K562 (cell line): ENCODE measurements around the gene HSD17B8. TPM values are rescaled to one million over a fixed set of nuclear protein-coding genes. Genes with fewer than 3 reads are reported as not detected.
A peak's percentile ranks its signal among the peaks of the same experiment; 100 is the strongest.

Source experiments
- CHD2 ChIP-seq: IDR thresholded peaks from 2 replicates; pipeline ENCODE4 v1.6.1; 2011; ENCODE audit warnings: low read depth, low read length
- GATAD2A ChIP-seq: fragments of 450-650 bp; IDR thresholded peaks from 2 replicates; pipeline ENCODE4 v1.6.1; 2017
- HEY1 ChIP-seq: fragments of 250-450 bp; sonication (Bioruptor Pico); IDR thresholded peaks from 2 replicates; pipeline ENCODE4 v1.5.0; 2020; ENCODE audit warnings: mild to moderate bottlenecking, moderate library complexity, borderline replicate concordance
- HNRNPK ChIP-seq: fragments of 200-400 bp; formaldehyde crosslinking; IDR thresholded peaks from one replicate; pipeline ENCODE4 v1.6.1; 2018; ENCODE audit warnings: mild to moderate bottlenecking, low read depth, low read length; ENCODE audit not compliant: poor library complexity, severe bottlenecking
- NCOA1 ChIP-seq: fragments of 450-650 bp; IDR thresholded peaks from 2 replicates; pipeline ENCODE4 v1.6.1; 2016; ENCODE audit warnings: low read depth
- NFIX ChIP-seq: fragments of 250-450 bp; sonication (Bioruptor Pico); IDR thresholded peaks from 2 replicates; pipeline ENCODE4 v1.4.0; 2020; ENCODE audit warnings: low read depth, mild to moderate bottlenecking, moderate library complexity
- PTBP1 ChIP-seq: fragments of 200-400 bp; formaldehyde crosslinking; IDR thresholded peaks from 2 replicates; pipeline ENCODE4 v1.6.1; 2017; ENCODE audit warnings: low read depth, low read length
- SIN3B ChIP-seq: fragments of 450-650 bp; IDR thresholded peaks from 2 replicates; pipeline ENCODE4 v1.6.1; 2017; ENCODE audit warnings: low read depth, mild to moderate bottlenecking, moderate library complexity
- YY1 ChIP-seq, 3 experiments: IDR thresholded peaks; 2 replicates each; pipeline ENCODE4 v1.6.1; 2011; ENCODE audit warnings: low read length in 2 of 3, mild to moderate bottlenecking in 2 of 3, moderate library complexity in 2 of 3, borderline replicate concordance in 1 of 3, control low read depth in 1 of 3, low read depth in 1 of 3; ENCODE audit not compliant: insufficient read depth in 3 of 3, insufficient replicate concordance in 2 of 3, control insufficient read depth in 1 of 3, insufficient read length in 1 of 3; ENCODE audit errors: extremely low read depth in 1 of 3
- polyA plus RNA-seq, 8 experiments: library from polyadenylated mRNA; depleted of rRNA in 4 of 8; stranded (reverse) in 5 of 8; unstranded in 3 of 8; fragments of >200 nt; fragmentation: Nextera tagmentation in 2 of 8; fragmentation: Illumina TruSeq in 1 of 8; extraction: Ambion mirVana in 2 of 8; extraction: Trizol in 1 of 8; gene quantifications; 2 replicates each; pipeline versions ENCODE4 v1.2.1 to v1.2.3, GENCODE V29; 2011 to 2014; ENCODE audit warnings: inconsistent platforms in 1 of 8, missing spikeins in 1 of 8
- total RNA-seq, 7 experiments: library from RNA; depleted of rRNA in 6 of 7; stranded (reverse); fragments of >200 nt in 6 of 7; fragmentation: Illumina TruSeq in 2 of 7; extraction: Trizol in 2 of 7; gene quantifications; 2 replicates each; pipeline versions ENCODE4 v1.2.1 to v1.2.3, GENCODE V29; 2011 to 2021; ENCODE audit warnings: low replicate concordance in 1 of 7
- TF ChIP-seq, protein P1 (sequence below): fragments of 250-450 bp; sonication (Bioruptor Pico); IDR thresholded peaks from 2 replicates; pipeline ENCODE4 v1.8.0; 2021; ENCODE audit warnings: moderate library complexity, mild to moderate bottlenecking, inconsistent platforms
- TF ChIP-seq, protein P2 (sequence below): fragments of 450-650 bp; formaldehyde crosslinking; conservative IDR thresholded peaks from 2 replicates; pipeline ENCODE4 v1.4.0; 2022; ENCODE audit warnings: mild to moderate bottlenecking, missing genetic modification characterization
- TF ChIP-seq, protein P3 (sequence below): sonication (generic); formaldehyde crosslinking; IDR thresholded peaks from 2 replicates; pipeline ENCODE4 v1.8.0; 2023; ENCODE audit warnings: mild to moderate bottlenecking, missing genetic modification reagents
- TF ChIP-seq, protein P4 (sequence below): fragments of 250-450 bp; sonication (Bioruptor Pico); IDR thresholded peaks from 2 replicates; pipeline ENCODE4 v1.5.0; 2021
- TF ChIP-seq, protein P5 (sequence below), 2 experiments: fragments of 200-800 bp in 1 of 2; sonication (Bioruptor generic) in 1 of 2; sonication (generic) in 1 of 2; formaldehyde crosslinking in 1 of 2; IDR thresholded peaks in 1 of 2; conservative IDR thresholded peaks in 1 of 2; 2 replicates each; pipeline versions ENCODE4 v1.5.0 to v1.6.1; 2016 to 2020; ENCODE audit warnings: missing compliant biosample characterization in 1 of 2, missing genetic modification characterization in 1 of 2, missing genetic modification reagents in 1 of 2
- TF ChIP-seq, protein P6 (sequence below): fragments of 450-650 bp; IDR thresholded peaks from 2 replicates; pipeline ENCODE4 v1.7.1; 2018; ENCODE audit warnings: mild to moderate bottlenecking, low read depth; ENCODE audit not compliant: partially characterized antibody

The HSD17B8 gene
- total and polyA plus RNA-seq, 9 of the 15 experiments (the other 6 are each of a cell fraction or from before 2014, with no cell fraction given) = 3.7 to 35.2 (median 14.2) TPM

DNA sequence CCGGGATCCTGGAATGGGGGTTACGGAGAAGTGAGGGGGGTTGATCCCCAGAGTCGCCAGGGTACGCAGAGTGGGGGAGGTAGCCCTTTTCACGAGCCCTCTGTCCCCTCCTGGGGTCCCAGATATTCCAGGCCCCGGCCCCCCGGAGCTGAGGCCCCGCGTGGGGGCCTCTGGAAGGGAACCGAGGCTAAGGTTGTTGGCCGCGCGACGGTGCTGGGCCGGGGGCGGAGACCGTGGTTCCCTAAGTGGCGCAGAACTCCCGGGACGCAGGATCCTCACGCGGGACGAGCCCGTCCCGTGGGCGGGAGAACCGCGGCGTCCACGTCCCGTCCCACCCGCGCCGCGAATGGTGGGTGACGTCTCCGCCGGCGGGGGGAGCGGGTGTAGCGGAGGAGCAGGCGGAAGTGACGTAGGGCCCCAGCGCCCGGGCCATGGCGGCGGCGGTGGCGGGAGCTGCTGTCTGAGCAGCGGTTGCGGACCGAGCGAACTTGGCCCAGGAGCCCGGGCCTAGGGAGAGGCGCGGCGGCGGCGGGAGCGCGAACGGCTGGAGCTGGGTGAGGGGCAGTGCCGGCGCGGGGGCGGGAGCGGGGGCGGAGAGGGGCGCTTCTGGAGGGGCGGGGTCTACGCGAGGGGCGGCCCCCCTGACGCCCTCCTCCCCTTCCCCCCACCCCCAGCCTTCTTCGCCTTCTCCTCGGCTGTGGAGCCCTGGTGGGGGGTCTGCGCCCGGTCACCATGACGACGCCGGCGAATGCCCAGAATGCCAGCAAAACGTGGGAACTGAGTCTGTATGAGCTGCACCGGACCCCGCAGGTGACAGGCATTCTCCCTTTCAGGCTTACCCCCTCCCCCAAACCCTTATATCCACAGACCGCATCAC is 3.9 kb downstream of the HSD17B8 start, which contains the start of gene RING1 (continued):
- TF ChIP-seq, protein P1, sequence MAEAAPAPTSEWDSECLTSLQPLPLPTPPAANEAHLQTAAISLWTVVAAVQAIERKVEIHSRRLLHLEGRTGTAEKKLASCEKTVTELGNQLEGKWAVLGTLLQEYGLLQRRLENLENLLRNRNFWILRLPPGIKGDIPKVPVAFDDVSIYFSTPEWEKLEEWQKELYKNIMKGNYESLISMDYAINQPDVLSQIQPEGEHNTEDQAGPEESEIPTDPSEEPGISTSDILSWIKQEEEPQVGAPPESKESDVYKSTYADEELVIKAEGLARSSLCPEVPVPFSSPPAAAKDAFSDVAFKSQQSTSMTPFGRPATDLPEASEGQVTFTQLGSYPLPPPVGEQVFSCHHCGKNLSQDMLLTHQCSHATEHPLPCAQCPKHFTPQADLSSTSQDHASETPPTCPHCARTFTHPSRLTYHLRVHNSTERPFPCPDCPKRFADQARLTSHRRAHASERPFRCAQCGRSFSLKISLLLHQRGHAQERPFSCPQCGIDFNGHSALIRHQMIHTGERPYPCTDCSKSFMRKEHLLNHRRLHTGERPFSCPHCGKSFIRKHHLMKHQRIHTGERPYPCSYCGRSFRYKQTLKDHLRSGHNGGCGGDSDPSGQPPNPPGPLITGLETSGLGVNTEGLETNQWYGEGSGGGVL (CRISPR knock-in tag) = no peak
- TF ChIP-seq HEY1 (CRISPR knock-in tag) (no peak), SIN3B (peak; percentile 86; the same call in 1 of the 2 replicates), PTBP1 (no peak), HNRNPK (no peak), NFIX (CRISPR knock-in tag) (no peak), NCOA1 (no peak), CHD2 (peak; percentile 65; the same call in 1 of the 2 replicates), YY1 (IDR thresholded peaks at IDR 0.05; ENCODE audit: borderline replicate concordance in 1 of 3, control insufficient read depth in 1 of 3, extremely low read depth in 1 of 3, insufficient read depth in 3 of 3, insufficient read length in 1 of 3, insufficient replicate concordance in 2 of 3, low read depth in 1 of 3, low read length in 2 of 3) (peak; percentile 82 to 96 (median 91)), GATAD2A (peak; percentile 99)
- TF ChIP-seq, protein P2, sequence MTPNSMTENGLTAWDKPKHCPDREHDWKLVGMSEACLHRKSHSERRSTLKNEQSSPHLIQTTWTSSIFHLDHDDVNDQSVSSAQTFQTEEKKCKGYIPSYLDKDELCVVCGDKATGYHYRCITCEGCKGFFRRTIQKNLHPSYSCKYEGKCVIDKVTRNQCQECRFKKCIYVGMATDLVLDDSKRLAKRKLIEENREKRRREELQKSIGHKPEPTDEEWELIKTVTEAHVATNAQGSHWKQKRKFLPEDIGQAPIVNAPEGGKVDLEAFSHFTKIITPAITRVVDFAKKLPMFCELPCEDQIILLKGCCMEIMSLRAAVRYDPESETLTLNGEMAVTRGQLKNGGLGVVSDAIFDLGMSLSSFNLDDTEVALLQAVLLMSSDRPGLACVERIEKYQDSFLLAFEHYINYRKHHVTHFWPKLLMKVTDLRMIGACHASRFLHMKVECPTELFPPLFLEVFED = no peak
- TF ChIP-seq, protein P3, sequence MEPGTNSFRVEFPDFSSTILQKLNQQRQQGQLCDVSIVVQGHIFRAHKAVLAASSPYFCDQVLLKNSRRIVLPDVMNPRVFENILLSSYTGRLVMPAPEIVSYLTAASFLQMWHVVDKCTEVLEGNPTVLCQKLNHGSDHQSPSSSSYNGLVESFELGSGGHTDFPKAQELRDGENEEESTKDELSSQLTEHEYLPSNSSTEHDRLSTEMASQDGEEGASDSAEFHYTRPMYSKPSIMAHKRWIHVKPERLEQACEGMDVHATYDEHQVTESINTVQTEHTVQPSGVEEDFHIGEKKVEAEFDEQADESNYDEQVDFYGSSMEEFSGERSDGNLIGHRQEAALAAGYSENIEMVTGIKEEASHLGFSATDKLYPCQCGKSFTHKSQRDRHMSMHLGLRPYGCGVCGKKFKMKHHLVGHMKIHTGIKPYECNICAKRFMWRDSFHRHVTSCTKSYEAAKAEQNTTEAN (CRISPR knock-in tag) = no peak
- TF ChIP-seq, protein P4, sequence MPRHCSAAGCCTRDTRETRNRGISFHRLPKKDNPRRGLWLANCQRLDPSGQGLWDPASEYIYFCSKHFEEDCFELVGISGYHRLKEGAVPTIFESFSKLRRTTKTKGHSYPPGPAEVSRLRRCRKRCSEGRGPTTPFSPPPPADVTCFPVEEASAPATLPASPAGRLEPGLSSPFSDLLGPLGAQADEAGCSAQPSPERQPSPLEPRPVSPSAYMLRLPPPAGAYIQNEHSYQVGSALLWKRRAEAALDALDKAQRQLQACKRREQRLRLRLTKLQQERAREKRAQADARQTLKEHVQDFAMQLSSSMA (CRISPR knock-in tag) = 0 out of 2 replicates have a peak, but pooled peaks have one; percentile 60
- TF ChIP-seq, protein P5, sequence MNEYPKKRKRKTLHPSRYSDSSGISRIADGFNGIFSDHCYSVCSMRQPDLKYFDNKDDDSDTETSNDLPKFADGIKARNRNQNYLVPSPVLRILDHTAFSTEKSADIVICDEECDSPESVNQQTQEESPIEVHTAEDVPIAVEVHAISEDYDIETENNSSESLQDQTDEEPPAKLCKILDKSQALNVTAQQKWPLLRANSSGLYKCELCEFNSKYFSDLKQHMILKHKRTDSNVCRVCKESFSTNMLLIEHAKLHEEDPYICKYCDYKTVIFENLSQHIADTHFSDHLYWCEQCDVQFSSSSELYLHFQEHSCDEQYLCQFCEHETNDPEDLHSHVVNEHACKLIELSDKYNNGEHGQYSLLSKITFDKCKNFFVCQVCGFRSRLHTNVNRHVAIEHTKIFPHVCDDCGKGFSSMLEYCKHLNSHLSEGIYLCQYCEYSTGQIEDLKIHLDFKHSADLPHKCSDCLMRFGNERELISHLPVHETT (CRISPR knock-in tag; conservative IDR thresholded peaks at IDR 0.05 in 1 of 2, IDR thresholded peaks at IDR 0.05 in 1 of 2) = peak in 1 of 2 experiments; percentile 83; a peak in 2 of 4 replicates
- TF ChIP-seq, protein P6, sequence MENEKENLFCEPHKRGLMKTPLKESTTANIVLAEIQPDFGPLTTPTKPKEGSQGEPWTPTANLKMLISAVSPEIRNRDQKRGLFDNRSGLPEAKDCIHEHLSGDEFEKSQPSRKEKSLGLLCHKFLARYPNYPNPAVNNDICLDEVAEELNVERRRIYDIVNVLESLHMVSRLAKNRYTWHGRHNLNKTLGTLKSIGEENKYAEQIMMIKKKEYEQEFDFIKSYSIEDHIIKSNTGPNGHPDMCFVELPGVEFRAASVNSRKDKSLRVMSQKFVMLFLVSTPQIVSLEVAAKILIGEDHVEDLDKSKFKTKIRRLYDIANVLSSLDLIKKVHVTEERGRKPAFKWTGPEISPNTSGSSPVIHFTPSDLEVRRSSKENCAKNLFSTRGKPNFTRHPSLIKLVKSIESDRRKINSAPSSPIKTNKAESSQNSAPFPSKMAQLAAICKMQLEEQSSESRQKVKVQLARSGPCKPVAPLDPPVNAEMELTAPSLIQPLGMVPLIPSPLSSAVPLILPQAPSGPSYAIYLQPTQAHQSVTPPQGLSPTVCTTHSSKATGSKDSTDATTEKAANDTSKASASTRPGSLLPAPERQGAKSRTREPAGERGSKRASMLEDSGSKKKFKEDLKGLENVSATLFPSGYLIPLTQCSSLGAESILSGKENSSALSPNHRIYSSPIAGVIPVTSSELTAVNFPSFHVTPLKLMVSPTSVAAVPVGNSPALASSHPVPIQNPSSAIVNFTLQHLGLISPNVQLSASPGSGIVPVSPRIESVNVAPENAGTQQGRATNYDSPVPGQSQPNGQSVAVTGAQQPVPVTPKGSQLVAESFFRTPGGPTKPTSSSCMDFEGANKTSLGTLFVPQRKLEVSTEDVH = peak; percentile 95
